NCI-H2081 (cell line): ENCODE measurements around the gene COL18A1.

Experiments
- DNase-seq, 2 experiments: peaks; one replicate each; lab custom pipeline; 2025; lab: John Stamatoyannopoulos, UW

The COL18A1 gene

GRCh38 chr21:45401916-45402900 is 2.8 kb upstream of the COL18A1 start:
- no peak for DNase-seq

DNA sequence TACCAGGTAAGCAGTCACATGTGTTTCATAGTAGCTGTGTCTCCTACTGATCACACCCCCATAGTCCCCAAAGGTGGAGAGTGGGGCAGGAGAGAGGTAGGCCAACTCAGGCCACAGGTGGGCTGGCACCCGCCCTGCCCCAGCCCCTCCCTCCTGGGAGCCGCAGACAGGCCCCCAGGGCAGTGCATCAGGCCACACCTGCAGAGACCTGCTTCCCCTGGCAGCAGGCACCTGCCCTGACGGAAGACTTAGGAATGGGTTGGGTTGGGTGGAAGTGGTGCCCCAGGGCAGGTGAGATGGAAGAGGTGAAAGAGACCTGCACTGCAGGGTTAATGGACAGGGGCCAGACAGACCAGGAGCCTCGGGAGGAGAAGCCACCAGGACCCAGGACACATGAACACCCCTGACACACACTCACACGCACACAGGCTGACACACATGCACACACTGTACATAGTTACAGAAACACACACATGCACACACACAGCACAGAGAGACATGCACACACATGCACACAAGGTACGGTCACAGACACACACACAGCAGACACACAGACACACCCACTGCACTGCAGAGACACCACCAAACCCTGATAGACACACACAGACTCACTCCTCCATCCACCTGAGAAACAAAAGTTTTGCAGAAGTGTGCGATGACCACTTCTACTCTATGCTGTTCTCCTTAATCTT is 1.7 kb upstream of the COL18A1 start:
- no peak for DNase-seq

GRCh38 chr21:45403825-45404729 is 888 bp upstream of the COL18A1 start:
- no peak for DNase-seq

DNA sequence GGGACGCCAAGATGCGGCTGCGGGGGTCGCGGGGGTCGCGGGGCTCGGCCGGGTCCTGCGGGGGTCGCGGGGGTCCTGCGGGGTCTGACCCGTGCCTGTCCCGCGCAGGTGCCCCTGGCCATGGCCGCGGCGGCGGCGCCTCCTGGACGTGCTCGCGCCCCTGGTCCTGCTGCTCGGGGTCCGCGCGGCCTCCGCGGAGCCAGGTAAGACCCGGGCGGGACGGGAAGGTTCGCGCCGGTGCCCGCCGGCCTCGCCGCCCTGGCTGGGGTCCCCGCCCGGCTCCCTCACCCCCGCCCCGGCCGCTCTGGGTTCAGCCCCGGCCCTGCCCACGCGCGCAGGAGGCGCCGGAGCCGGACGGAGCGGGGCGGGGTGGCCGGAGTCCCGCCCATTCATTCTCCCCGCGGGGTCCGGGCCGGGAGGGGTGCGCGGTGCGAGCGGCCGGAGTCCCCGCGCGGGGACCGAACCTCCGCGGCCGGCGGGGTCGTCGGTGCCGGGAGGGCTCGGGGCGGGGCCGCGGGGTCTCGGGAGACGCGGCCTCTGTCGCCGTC is 380 bp downstream of the COL18A1 start:
- no peak for DNase-seq

GRCh38 chr21:45405819-45406762 is 1.1 kb downstream of the COL18A1 start:
- DNase-seq: no peak

DNA sequence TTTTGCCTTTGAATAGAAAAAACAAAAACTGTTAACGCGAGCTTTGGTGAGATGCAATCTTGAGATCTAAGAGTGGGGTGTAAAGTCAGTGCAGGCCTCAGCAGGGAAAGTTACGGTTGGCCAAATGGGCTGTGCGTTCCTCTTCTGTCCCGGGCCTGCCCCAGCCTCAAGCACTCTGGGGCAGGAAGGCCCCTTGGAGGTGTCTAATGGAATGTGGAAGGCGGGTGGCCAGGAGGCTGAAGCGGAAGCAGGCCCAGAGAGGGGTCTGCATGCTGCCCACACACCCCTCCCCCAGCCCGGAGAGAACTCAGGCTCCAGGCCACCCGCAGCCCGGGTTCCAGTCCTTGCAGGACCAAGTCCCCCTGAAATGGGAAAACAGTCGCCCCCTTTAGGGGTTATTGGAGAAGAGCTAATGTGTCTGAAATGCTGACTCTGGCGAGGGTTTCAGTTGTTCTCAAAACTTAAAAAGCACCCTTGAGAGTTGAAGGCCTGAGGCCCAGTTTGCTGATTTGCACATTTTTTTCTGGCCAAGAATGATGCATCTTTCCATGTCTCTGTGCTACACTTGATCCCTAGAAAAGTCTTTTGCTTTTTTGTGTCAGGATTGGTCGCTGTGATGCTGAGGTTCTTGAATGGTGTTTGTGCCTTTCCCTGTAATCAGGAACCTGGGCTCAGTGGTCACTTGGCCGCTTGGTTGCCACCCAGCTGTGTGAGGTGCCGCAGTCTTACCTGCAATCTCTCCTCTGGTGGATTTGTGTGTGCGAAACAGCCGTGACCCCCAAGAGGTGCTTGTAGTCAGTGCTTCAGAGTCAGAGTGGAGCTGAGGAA is 2.0 kb downstream of the COL18A1 start:
- DNase-seq: no peak

DNA sequence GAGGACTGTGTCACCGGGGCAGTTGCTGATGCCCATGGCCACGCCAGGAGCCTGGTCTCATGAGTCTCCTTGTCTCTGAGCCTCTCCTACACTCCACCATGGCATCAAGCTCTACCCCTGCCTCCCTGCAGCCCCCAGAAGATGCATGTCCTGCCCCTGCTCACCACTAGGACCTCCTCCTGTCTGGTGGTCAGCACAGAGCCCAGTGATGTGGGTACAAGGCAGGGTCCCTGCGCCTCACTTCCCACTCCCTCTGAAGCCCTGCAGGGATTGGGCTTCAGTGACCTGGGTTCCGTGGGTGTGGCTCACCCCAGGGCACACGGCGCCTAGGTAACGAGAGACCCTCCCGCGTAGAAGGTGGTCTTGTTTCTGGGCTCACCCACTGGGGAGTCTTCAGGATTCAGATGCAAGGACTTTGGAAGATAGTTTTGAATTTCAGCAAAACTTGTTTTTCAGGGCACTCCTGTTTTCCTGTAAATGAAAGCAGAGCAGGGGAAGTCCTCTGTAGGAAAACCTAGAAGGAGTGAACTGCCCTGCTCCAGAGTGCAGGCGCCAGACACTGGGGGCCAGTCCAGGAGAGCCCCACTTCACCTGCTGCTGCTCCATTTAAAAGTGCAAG is 2.8 kb downstream of the COL18A1 start:
- DNase-seq: no peak

GRCh38 chr21:45408271-45408791 is 3.4 kb downstream of the COL18A1 start:
- no peak for DNase-seq

DNA sequence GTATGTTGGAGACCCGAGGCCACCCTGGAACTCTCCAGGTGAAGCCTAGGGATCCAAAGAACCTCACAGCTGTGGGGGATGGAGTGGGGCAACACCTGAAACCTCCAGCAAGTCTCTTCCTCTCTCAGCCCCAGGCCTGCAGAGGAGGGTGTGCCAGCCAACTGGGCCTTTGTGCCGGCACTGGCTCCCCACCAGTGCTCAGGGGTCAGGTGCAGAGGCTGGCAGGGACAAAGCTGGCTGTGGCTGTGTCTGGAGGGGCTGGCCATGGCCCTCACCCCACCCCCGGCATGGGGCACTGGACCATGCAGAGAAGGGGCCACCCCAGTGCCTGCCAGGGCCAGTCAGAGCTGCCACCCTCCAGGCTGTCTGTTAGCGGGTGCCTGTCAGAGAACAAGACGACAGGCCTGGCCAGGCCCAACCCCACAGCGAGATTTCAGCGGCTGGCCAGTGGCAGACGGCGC is 3.9 kb downstream of the COL18A1 start:
- no peak for DNase-seq

- no peak for DNase-seq
Measured at GRCh38 chr21:45409466-45410150, 4.6 kb downstream of the COL18A1 start.

DNA sequence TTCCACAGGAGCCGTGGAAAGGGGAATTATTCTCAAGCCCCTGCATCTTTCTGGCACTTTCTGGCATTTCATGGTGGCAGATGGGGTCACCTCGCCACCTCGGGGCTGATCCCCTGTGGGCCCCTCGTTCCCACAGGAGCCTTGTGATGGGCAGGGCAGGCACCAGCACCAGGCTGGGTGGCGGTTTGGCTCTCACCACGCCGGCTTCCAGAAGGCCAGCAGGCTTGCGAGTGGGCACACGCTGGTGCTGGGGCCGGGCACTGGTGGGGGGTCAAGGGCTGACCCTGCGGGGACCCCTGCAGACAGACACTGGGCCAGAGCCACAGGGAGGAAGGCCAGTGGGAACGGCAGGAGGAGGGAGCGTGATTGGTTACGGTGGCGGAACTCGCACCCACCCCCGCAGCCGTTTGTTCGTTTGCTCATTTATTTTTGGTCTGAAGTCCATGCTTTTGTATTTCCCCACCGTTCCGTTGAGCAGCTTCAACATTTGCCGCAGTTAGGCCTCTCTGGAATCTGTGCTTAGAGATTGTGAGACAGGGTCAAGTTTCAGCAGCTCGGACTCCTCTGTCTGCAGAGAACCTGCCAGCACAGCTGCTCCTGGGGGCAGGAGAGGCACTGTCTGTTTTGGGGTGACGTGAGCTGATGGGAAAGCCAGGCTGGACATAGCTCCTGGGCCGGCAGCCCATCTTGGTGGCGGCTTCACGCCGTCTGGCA is 5.3 kb downstream of the COL18A1 start:
- DNase-seq: no peak

GRCh38 chr21:45410865-45411809 is 6.2 kb downstream of the COL18A1 start:
- no peak for DNase-seq

DNA sequence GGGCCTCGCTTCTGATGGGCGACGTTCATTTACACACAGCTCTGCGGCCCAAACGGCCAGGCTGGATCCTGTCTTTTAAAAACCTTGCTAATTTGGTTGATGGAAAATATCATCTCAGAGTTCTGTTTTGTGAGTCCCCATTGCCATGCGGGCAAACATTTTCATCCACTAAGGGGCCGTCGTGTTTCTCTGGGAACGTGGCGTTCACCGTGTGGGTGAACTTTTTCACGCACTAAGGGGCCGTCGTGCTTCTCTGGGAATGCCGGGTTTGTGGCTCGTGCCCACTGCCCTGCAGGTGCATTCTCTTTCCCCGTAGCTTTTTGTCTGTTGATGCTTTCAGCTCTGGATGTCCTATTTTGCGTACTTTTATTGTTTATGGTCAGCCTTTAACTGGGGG is 6.8 kb downstream of the COL18A1 start:
- no peak for DNase-seq

DNA sequence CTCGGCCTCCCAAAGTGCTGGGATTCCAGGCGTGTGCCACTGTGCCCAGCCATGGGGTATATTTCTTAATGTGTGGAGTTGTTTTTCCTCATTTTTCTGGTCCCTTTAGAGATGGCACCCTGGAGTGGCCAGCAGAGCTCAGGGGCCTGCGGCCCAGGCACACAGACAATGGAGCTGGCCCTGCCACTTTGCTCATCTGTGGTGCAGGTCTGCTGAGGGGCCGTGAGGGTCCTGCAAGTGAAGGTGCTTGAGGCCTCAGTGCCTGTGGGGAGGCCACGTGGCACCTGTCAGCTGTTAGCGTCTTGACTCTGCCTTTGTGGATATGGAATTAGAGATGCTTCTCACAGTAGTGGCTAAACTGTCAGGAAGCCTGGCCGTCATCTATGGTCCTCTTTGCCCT is 7.5 kb downstream of the COL18A1 start:
- DNase-seq: no peak

DNA sequence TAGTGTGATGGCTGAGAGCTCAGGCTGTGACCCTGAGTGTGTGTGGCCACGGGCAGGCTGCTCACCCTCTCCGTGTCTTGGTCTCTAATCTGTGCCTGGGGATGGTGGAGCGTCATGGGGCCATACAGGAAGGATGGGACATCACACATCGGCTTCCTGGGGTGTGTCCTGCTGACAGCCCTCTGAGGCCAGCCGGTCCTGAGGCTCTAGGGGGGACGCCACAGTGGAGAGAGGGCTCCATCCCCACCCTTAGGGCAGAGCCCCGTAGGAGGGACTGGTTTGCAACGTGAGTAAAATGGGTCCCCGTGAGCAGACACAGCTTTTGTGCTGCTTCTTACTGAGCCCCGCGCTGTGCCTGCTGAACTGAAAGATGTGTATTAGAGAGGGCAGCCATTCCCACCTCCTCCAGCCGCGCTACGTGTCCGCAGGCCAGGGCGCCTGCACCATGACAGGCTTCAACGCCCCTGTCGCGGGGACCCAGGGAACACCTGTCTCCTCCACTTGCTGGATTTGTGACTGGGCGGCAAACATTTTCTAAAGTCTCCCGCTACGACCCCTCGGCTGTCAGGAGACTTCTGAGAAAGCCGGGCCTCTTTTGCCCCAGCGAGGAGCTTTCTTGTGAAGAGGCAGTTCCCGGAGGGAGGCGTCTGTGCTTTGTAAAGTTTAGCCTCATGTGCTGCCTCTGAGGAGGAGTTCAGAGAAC is 8.1 kb downstream of the COL18A1 start:
- no peak for DNase-seq

DNA sequence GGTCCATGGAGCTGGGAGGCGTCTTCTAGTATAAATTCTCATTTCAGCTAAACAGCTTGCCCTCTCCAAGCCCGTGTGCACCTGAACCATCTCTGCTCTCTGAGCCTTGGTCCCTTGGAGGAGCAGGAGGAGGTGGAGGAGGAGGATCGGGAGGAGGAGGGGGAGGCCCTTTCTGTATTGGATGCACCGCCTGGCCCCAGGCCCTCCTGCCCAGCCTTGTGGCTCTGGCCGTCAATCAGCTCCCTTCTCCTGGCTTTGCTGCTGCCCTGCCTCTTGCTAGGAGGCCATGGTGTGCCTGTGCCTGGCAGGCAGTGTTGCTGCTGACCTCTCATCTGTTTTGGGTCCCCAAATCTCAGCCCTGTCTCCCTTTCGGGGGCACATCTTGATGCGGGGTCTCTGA is 9.0 kb downstream of the COL18A1 start:
- DNase-seq: no peak
